Suprapubic skin (tissue), 4 donors: ENCODE data around the gene C4BPA. TPM values are rescaled to one million over a fixed set of nuclear protein-coding genes. Genes with fewer than 3 reads are reported as not detected.

Source experiments
- DNase-seq, 2 donors: peaks; one replicate each; pipeline ENCODE4 v3.0.0-alpha.2; 2019; ENCODE audit warnings: low spot score in 2 of 2
- H3K27ac ChIP-seq: fragments of 200-600 bp; sonication (generic); one replicate; pipeline ENCODE4 v1.5.1; 2019
- H3K27me3 ChIP-seq: fragments of 200-600 bp; sonication (generic); one replicate; pipeline ENCODE4 v1.5.1; 2019
- H3K36me3 ChIP-seq: fragments of 200-600 bp; sonication (generic); one replicate; pipeline ENCODE4 v1.5.1; 2019
- H3K4me1 ChIP-seq: fragments of 200-600 bp; sonication (generic); one replicate; pipeline ENCODE4 v1.5.1; 2019
- H3K4me3 ChIP-seq: fragments of 200-600 bp; sonication (generic); one replicate; pipeline ENCODE4 v1.5.1; 2019; ENCODE audit warnings: mild to moderate bottlenecking
- H3K9me3 ChIP-seq: fragments of 200-600 bp; sonication (generic); one replicate; pipeline ENCODE4 v1.5.1; 2019
- EP300 ChIP-seq: sonication (generic); formaldehyde crosslinking; IDR thresholded peaks from one replicate; pipeline ENCODE4 v1.6.1; 2017; ENCODE audit warnings: antibody characterized with exemption
- POLR2A ChIP-seq, 2 donors: fragments of 450-650 bp; IDR thresholded peaks; one replicate each; pipeline ENCODE4 v1.6.1; 2017; ENCODE audit warnings: antibody characterized with exemption in 2 of 2, mild to moderate bottlenecking in 2 of 2, moderate library complexity in 2 of 2
- POLR2AphosphoS5 ChIP-seq, 3 donors: sonication (generic); formaldehyde crosslinking; IDR thresholded peaks; one replicate each; pipeline ENCODE4 v1.6.1; 2017; ENCODE audit warnings: antibody characterized with exemption in 3 of 3
- WGBS: methylation state at CpG from one replicate; pipeline ENCODE4 v1.1.5; 2018; 5-methylcytosine and 5-hydroxymethylcytosine counted together
- total RNA-seq, 4 donors: library from RNA; depleted of rRNA; stranded (reverse); fragments of >200 nt; gene quantifications; one replicate each; pipeline ENCODE4 v1.1.0, GENCODE V29; 2016
- TF ChIP-seq, protein P1 (sequence below), 2 donors: fragments of 200-600 bp in 1 of 2; fragments of 450-650 bp in 1 of 2; sonication (generic) in 1 of 2; IDR thresholded peaks; one replicate each; pipeline ENCODE4 v1.5.1; 2016 to 2019; ENCODE audit warnings: antibody characterized with exemption in 2 of 2, mild to moderate bottlenecking in 1 of 2, moderate library complexity in 1 of 2

The C4BPA gene
- total RNA-seq, 4 donors from 2014 or later = 3.1 TPM; not detected in 3

DNA sequence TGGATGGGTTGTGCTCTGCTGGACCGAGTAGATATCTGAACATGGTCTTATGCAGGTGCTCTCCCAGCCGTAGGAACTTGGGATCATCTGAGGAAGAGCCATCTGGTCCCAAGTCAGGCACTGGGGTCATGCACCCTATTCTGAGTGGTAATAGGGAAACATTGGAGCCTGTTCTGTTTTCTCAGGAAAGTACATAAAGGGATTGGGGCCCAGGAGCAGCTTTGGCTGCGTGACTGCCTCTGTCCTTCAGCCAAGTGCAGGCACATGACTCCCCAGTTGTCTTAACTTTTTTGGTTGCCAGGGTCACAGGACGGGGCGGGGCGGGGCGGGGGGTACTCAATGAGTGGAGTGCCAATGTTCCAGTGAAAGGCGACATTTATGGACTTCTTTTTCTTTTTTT lies 39.5 kb upstream of the C4BPA start:
- Histone ChIP-seq H3K9me3 (no peaks in the 10 kb centered on the region), H3K36me3 (peaks cover 82% of the 10 kb centered on the region), H3K27me3 (no peaks in the 10 kb centered on the region), H3K4me3 (no peak overlapping the region), H3K27ac (no peak overlapping the region), H3K4me1 (no peaks in the 10 kb centered on the region)
- TF ChIP-seq, protein P1, sequence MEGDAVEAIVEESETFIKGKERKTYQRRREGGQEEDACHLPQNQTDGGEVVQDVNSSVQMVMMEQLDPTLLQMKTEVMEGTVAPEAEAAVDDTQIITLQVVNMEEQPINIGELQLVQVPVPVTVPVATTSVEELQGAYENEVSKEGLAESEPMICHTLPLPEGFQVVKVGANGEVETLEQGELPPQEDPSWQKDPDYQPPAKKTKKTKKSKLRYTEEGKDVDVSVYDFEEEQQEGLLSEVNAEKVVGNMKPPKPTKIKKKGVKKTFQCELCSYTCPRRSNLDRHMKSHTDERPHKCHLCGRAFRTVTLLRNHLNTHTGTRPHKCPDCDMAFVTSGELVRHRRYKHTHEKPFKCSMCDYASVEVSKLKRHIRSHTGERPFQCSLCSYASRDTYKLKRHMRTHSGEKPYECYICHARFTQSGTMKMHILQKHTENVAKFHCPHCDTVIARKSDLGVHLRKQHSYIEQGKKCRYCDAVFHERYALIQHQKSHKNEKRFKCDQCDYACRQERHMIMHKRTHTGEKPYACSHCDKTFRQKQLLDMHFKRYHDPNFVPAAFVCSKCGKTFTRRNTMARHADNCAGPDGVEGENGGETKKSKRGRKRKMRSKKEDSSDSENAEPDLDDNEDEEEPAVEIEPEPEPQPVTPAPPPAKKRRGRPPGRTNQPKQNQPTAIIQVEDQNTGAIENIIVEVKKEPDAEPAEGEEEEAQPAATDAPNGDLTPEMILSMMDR (IDR thresholded peaks at IDR 0.05) = no peak
- no peak for TF ChIP-seq POLR2A (IDR thresholded peaks at IDR 0.05)
- TF ChIP-seq EP300 = no peak
- TF ChIP-seq POLR2AphosphoS5 (IDR thresholded peaks at IDR 0.05) = no peak
- WGBS = 66% methylated on average over 8 of the region's 8 CpGs
- DNase-seq = no peak

DNA sequence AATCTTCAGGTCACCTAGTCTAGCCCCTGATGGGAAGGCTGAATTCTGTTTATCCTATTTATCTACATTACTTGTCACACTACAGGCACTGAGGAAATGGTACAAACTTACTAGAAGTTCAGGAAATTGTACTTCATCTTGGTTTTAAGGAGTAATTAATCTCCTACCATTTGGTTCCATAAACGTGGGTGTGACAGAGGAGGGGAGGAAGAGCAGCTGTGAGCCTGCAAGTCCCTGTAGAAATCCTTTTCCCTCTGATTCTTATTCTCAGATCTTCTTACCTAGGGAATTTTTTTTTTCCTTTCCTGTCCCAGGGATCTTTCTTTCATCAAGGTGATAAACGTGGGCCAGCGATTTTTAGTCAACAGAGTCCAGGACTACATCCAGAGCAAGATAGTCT lies 36.8 kb upstream of the C4BPA start:
- H3K27me3 ChIP-seq = no peaks in the 10 kb centered on the region
- H3K27ac ChIP-seq = no peak overlapping the region
- 58% methylated on average over 3 of the region's 3 CpGs for WGBS
- H3K4me1 ChIP-seq = no peaks in the 10 kb centered on the region
- no peaks in the 10 kb centered on the region for H3K9me3 ChIP-seq
- no peak overlapping the region for H3K4me3 ChIP-seq
- H3K36me3 ChIP-seq = peaks cover 94% of the 10 kb centered on the region
- no peak for DNase-seq
- TF ChIP-seq, protein P1 (IDR thresholded peaks at IDR 0.05) = no peak
- no peak for TF ChIP-seq EP300
- no peak for TF ChIP-seq POLR2A (IDR thresholded peaks at IDR 0.05)
- TF ChIP-seq POLR2AphosphoS5 (IDR thresholded peaks at IDR 0.05) = no peak

DNA sequence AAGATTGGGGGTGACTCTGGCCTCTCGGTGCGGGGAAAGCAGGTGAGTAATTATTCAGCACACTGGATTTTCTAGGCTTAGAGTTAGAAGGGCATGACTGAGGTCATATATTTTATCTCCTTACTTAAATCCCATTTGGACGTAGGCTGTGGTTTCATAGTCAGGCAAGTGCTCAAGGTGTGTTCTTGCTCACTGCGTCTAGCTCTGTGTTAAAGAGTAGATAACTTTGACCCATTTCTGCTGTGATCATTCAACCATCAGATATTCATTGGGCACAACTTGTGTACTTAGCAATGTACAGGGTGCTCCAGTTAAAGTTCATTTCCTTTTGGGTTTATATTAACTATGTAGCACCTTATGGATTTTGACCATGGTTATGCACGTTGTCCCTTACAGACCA lies 36.4 kb upstream of the C4BPA start:
- 98% methylated on average over 5 of the region's 5 CpGs for WGBS
- Histone ChIP-seq H3K4me3 (no peak overlapping the region), H3K36me3 (peaks cover 94% of the 10 kb centered on the region), H3K9me3 (no peaks in the 10 kb centered on the region), H3K27ac (no peak overlapping the region), H3K27me3 (no peaks in the 10 kb centered on the region), H3K4me1 (no peaks in the 10 kb centered on the region)
- no peak for DNase-seq
- TF ChIP-seq, protein P1 (IDR thresholded peaks at IDR 0.05) = no peak
- TF ChIP-seq POLR2AphosphoS5 (IDR thresholded peaks at IDR 0.05) = no peak
- TF ChIP-seq POLR2A (IDR thresholded peaks at IDR 0.05) = no peak
- no peak for TF ChIP-seq EP300

DNA sequence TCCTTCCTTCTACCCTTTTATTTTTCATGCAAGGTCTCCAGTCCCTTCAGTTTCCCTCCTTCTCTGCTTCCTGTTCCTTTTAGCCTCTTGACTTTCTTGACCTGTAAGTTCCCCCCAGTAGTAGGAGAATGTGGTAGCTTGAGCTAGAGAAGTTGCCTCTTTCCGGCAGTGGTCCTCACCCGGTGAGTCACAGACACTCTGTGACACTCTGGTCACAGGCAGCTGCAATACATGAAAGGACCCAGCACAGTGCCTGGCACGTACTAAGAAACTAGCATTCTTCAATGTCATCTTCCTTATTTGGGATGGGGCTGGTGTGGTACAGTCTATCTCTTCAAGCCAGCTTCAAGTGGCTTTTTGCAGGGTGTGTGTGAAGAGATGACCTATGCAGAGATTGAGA lies 35.0 kb upstream of the C4BPA start:
- peaks cover 92% of the 10 kb centered on the region for H3K36me3 ChIP-seq
- no peaks in the 10 kb centered on the region for H3K27me3 ChIP-seq
- TF ChIP-seq POLR2AphosphoS5 (IDR thresholded peaks at IDR 0.05) (no peak), EP300 (no peak), POLR2A (IDR thresholded peaks at IDR 0.05) (no peak)
- TF ChIP-seq, protein P1 (IDR thresholded peaks at IDR 0.05) = no peak
- 86% methylated on average over 3 of the region's 3 CpGs for WGBS
- DNase-seq = no peak
- H3K4me1 ChIP-seq = no peaks in the 10 kb centered on the region
- H3K9me3 ChIP-seq = no peaks in the 10 kb centered on the region
- H3K4me3 ChIP-seq = no peak overlapping the region
- H3K27ac ChIP-seq = no peak overlapping the region

DNA sequence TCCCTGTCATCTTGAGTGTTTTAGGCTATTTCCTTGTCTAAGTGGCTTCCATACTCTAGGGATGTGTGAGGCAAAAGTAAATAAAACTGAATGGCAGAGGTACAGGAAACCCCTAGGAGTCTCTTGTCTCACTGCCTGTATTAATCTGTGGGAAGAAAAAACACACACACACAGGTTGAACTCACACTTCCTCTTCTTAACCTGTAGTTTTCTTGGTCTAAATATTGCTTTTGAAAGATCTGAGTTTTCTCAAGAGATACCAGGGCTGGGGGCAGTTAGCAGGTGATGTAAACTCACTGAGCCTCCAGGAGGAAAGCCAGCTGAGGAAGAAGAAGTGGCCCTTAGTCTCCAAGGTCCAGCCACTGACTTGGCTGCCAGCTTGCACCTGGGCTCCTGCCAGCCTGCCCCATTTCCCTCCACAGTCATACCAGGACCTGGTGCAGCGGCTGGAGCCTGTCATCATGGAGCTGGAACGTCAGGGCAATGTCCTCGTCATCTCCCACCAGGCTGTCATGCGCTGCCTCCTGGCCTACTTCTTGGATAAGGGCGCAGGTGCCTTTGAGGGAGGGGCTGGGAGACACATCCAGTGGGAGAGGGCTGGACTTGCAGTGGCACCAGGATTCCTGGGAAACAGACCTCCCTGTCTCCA lies 34.1 kb upstream of the C4BPA start:
- TF ChIP-seq POLR2A (IDR thresholded peaks at IDR 0.05) (no peak), POLR2AphosphoS5 (IDR thresholded peaks at IDR 0.05) (no peak), EP300 (no peak)
- TF ChIP-seq, protein P1 (IDR thresholded peaks at IDR 0.05) = no peak
- H3K36me3 ChIP-seq = peaks cover 83% of the 10 kb centered on the region
- no peaks in the 10 kb centered on the region for H3K9me3 ChIP-seq
- H3K27me3 ChIP-seq = no peaks in the 10 kb centered on the region
- H3K4me3 ChIP-seq = no peak overlapping the region
- WGBS = 92% methylated on average over 5 of the region's 5 CpGs
- H3K27ac ChIP-seq = no peak overlapping the region
- no peak for DNase-seq
- peaks cover 8% of the 10 kb centered on the region for H3K4me1 ChIP-seq
